ENCODE results near the gene KMT5C. TPM values are rescaled to one million over a fixed set of nuclear protein-coding genes. Genes with fewer than 3 reads are reported as not detected.

The KMT5C gene
- total RNA-seq, 1 experiment from 2014 or later, result 54.5 TPM

GRCh38 chr19:55391702-55392615 lies 52.3 kb downstream of the KMT5C start:
- no peaks in the 10 kb centered on the region for H3K9me3 Mint-ChIP-seq
- H3K27ac ChIP-seq (ENCODE audit: insufficient read length, low read depth, low read length), result no peak overlapping the region

More at GRCh38 chr19:55391702-55392615, 52.3 kb downstream of the KMT5C start:
- Histone ChIP-seq H3K9ac (ENCODE audit: extremely low read depth, insufficient read length, low read length) (no peak overlapping the region), H3K79me1 (ENCODE audit: insufficient read depth, low read depth, low read length, poor library complexity, severe bottlenecking) (peaks cover 13% of the 10 kb centered on the region), H2BK20ac (ENCODE audit: low read depth, low read length, poor library complexity, severe bottlenecking) (no peak overlapping the region), H2BK12ac (ENCODE audit: insufficient read length, low read depth, low read length) (no peak overlapping the region), H2BK15ac (ENCODE audit: low read depth, low read length) (no peak overlapping the region), H4K5ac (ENCODE audit: insufficient read length, low read depth, low read length) (no peak overlapping the region), H3K18ac (ENCODE audit: insufficient read length, low read depth, low read length) (no peak overlapping the region), H3K56ac (ENCODE audit: insufficient read length, low read depth, low read length) (no peak overlapping the region), H3K23me2 (ENCODE audit: insufficient read length, low read depth, low read length, poor library complexity, severe bottlenecking) (peaks cover under 1% of the 10 kb centered on the region), H3K4me2 (ENCODE audit: insufficient read depth, insufficient read length, low read length) (no peak overlapping the region), H3K4me1 (ENCODE audit: insufficient read depth, low read length) (peaks cover 4% of the 10 kb centered on the region), H3K14ac (ENCODE audit: insufficient read depth, low read length) (no peak overlapping the region), H2AFZ (ENCODE audit: low read length) (no peak overlapping the region), H3K27me3 (ENCODE audit: insufficient read depth, low read length) (no peaks in the 10 kb centered on the region), H4K91ac (ENCODE audit: insufficient read length, low read depth, low read length) (no peak overlapping the region), H3K9me3 (ENCODE audit: control insufficient read depth, low read depth, low read length) (no peaks in the 10 kb centered on the region), H3K23ac (ENCODE audit: insufficient read length, low read depth, low read length) (no peak overlapping the region), H2BK120ac (ENCODE audit: low read depth, low read length, poor library complexity, severe bottlenecking) (no peak overlapping the region), H4K20me1 (ENCODE audit: control insufficient read depth, insufficient read depth, insufficient read length) (peaks cover 3% of the 10 kb centered on the region), H3T11ph (ENCODE audit: low read length) (no peak overlapping the region), H2AK5ac (ENCODE audit: insufficient read length, low read length) (no peak overlapping the region), H4K8ac (replicated peaks; ENCODE audit: insufficient read length, low read depth, low read length) (no peak overlapping the region), H3K4ac (ENCODE audit: low read depth, low read length) (no peak overlapping the region), H3K79me2 (ENCODE audit: insufficient read depth, low read length) (peaks cover 8% of the 10 kb centered on the region; the same call in 1 of the 2 replicates), H2BK5ac (ENCODE audit: insufficient read length, low read length) (no peak overlapping the region)
- peaks cover 28 to 38% (median 30%) of the 10 kb centered on the region in 3 experiments for H3K36me3 Mint-ChIP-seq (ENCODE audit: insufficient read depth in 1 of 3, low read depth in 3 of 3)
- no CpG with 5 or more reads among the region's 18 CpGs for WGBS (ENCODE audit: extremely low coverage, insufficient read length, low lambda C conversion rate)
- DNase-seq, result no peak
- H3K4me1 Mint-ChIP-seq, result peaks cover 54 to 63% of the 10 kb centered on the region in 2 experiments
- no peaks in the 10 kb centered on the region; the same call in none of the 2 replicates for H3K27me3 Mint-ChIP-seq (ENCODE audit: low read depth)
- H3K27ac Mint-ChIP-seq, result peak overlapping the region in 1 of 3 experiments; percentile 70; a peak in 3 of 7 replicates
- no peak for TF ChIP-seq CTCF (conservative IDR thresholded peaks at IDR 0.05)
- peak overlapping the region; percentile 39 to 54; a peak in 3 of 5 replicates for H3K4me3 Mint-ChIP-seq
